LNCaP clone FGC (cell line): Measurements from ENCODE around the gene MSX1.

Source experiments
- DNase-seq: peaks from one replicate; pipeline ENCODE4 v3.0.0-alpha.2; 2011; ENCODE audit warnings: low read depth
- H3K4me3 ChIP-seq: 2 replicates; pipeline ENCODE4 v1.5.1; 2011; ENCODE audit warnings: mild to moderate bottlenecking, low read depth, low read length, control low read depth
- CTCF ChIP-seq: IDR thresholded peaks from 2 replicates; pipeline ENCODE4 v1.5.1; 2012; ENCODE audit warnings: mild to moderate bottlenecking; ENCODE audit not compliant: control insufficient read depth, insufficient read depth; ENCODE audit errors: extremely low read depth

MSX1 gene

GRCh38 chr4:4856071-4857000 is 3.1 kb upstream of the MSX1 start:
- no peak overlapping the region for H3K4me3 ChIP-seq
- no peak for DNase-seq
- no peak for TF ChIP-seq CTCF

- TF ChIP-seq CTCF, result no peak
- no peak overlapping the region for H3K4me3 ChIP-seq
Observed at GRCh38 chr4:4857001-4857808, 2.3 kb upstream of the MSX1 start.

DNA sequence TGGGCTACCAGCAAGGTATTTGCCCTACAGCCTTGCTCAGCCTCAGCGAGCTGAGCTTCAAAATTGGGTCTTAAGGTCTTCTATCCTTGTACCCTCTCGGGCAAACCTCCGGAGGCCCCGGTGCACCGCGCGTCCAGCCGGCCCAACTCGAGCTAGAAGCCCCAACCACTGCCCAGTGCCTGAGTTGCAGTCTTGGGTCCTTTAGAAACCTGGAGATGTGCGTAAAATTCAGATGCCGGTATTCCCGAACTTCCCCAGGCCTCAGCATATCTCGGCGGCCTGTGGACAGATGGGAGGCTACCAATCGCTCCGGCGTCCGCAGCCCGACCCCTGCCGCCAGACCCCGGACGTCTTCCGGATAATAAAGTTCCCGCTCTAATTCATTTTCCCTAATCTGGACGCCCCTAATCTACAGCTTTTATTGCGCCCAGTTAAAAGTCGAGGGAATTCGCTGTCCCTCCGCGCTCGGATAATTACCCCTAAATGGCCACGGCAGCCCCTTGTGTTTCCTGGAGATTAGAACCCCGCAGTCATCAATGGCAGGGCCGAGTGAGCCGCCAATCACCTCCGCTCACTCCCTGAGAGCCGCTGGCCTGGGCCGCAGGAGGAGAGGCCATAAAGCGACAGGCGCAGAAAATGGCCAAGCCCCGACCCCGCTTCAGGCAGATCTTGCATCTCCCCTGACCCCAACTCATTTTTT is 1.5 kb upstream of the MSX1 start:
- no peak for DNase-seq
- no peak overlapping the region for H3K4me3 ChIP-seq
- no peak for TF ChIP-seq CTCF

More at GRCh38 chr4:4857001-4857808, 2.3 kb upstream of the MSX1 start:
- DNase-seq, result no peak

GRCh38 chr4:4858527-4859324 is 739 bp upstream of the MSX1 start:
- TF ChIP-seq CTCF, result no peak
- DNase-seq, result no peak
- peak overlapping the region; percentile 56 for H3K4me3 ChIP-seq

GRCh38 chr4:4859799-4860599 is 534 bp downstream of the MSX1 start:
- TF ChIP-seq CTCF, result peak; percentile 14; the same call in 1 of the 2 replicates
- no peak for DNase-seq
- H3K4me3 ChIP-seq, result peak overlapping the region; percentile 56
